ENCODE data around the gene SLC1A5. TPM values are rescaled to one million over a fixed set of nuclear protein-coding genes. Genes with fewer than 3 reads are reported as not detected.
"Not testable (repeated sequence)": the region's sequence is repeated elsewhere in the genome, so short reads cannot be mapped to it uniquely, and the experiment has no call there.

Gene SLC1A5
- total RNA-seq, 1 donor from 2014 or later = 86.8 TPM

- intact Hi-C loops (cut with DNase I) = no loop called here
- TF ChIP-seq CTCF (IDR thresholded peaks at IDR 0.05) = no peak
Measured at GRCh38 chr19:46828484-46828883, 40.1 kb upstream of the SLC1A5 start.

GRCh38 chr19:46825731-46826055 lies 37.3 kb upstream of the SLC1A5 start:
- intact Hi-C loops (cut with DNase I) = no loop called here
- no peak overlapping the region for H3K27ac ChIP-seq
- H3K4me1 ChIP-seq = no peaks in the 10 kb centered on the region
- H3K4me3 ChIP-seq = no peak overlapping the region
- H3K36me3 ChIP-seq = no peaks in the 10 kb centered on the region
- DNase-seq (ENCODE audit: low spot score in 2 of 2) = no peak
- no peak for TF ChIP-seq CTCF (IDR thresholded peaks at IDR 0.05)
- H3K9me3 ChIP-seq = no peaks in the 10 kb centered on the region
- no peaks in the 10 kb centered on the region for H3K27me3 ChIP-seq

More at GRCh38 chr19:46828484-46828883, 40.1 kb upstream of the SLC1A5 start:
- Histone ChIP-seq H3K4me3 (no peak overlapping the region), H3K9me3 (no peaks in the 10 kb centered on the region), H3K27me3 (no peaks in the 10 kb centered on the region), H3K4me1 (no peaks in the 10 kb centered on the region), H3K27ac (no peak overlapping the region), H3K36me3 (no peaks in the 10 kb centered on the region)
- no peak for DNase-seq (ENCODE audit: low spot score in 2 of 2)

GRCh38 chr19:46824890-46825730 lies 36.7 kb upstream of the SLC1A5 start:
- H3K27me3 ChIP-seq = no peaks in the 10 kb centered on the region
- peak overlapping the region in 1 of 2 donors; percentile 10 for H3K27ac ChIP-seq
- H3K36me3 ChIP-seq = no peaks in the 10 kb centered on the region
- no peak overlapping the region for H3K4me3 ChIP-seq
- DNase-seq (ENCODE audit: low spot score in 2 of 2) = no peak
- intact Hi-C loops (cut with DNase I) = no loop called here
- no peaks in the 10 kb centered on the region for H3K9me3 ChIP-seq
- H3K4me1 ChIP-seq = no peaks in the 10 kb centered on the region
- no peak for TF ChIP-seq CTCF (IDR thresholded peaks at IDR 0.05)

- no peaks in the 10 kb centered on the region for H3K36me3 ChIP-seq
- no peak for TF ChIP-seq CTCF (IDR thresholded peaks at IDR 0.05)
- intact Hi-C loops (cut with DNase I) = no loop called here
Measured at GRCh38 chr19:46823049-46823448, 34.7 kb upstream of the SLC1A5 start.

GRCh38 chr19:46822410-46822787 lies 34.0 kb upstream of the SLC1A5 start:
- DNase-seq (ENCODE audit: low spot score in 2 of 2) = not testable (repeated sequence)

More at GRCh38 chr19:46823049-46823448, 34.7 kb upstream of the SLC1A5 start:
- H3K27me3 ChIP-seq = no peaks in the 10 kb centered on the region
- no peak for DNase-seq (ENCODE audit: low spot score in 2 of 2)
- no peaks in the 10 kb centered on the region for H3K4me1 ChIP-seq
- H3K4me3 ChIP-seq = no peak overlapping the region
- H3K27ac ChIP-seq = no peak overlapping the region
- no peaks in the 10 kb centered on the region for H3K9me3 ChIP-seq

GRCh38 chr19:46821512-46822409 lies 33.4 kb upstream of the SLC1A5 start:
- Histone ChIP-seq H3K9me3 (no peaks in the 10 kb centered on the region), H3K27ac (no peak overlapping the region), H3K4me3 (no peak overlapping the region), H3K4me1 (no peaks in the 10 kb centered on the region), H3K36me3 (no peaks in the 10 kb centered on the region), H3K27me3 (no peaks in the 10 kb centered on the region)
- no peak for TF ChIP-seq CTCF (IDR thresholded peaks at IDR 0.05)
- DNase-seq (ENCODE audit: low spot score in 2 of 2) = no peak
- intact Hi-C loops (cut with DNase I) = no loop called here

More at GRCh38 chr19:46822410-46822787, 34.0 kb upstream of the SLC1A5 start:
- H3K4me1 ChIP-seq; H3K4me3 ChIP-seq; H3K9me3 ChIP-seq; H3K27ac ChIP-seq; H3K27me3 ChIP-seq; H3K36me3 ChIP-seq; intact Hi-C loops (cut with DNase I): not testable (repeated sequence)

Measured in ascending aorta (tissue), 2 donors.